Kidney epithelial cell (primary cell): ENCODE data around the gene CTH. TPM values are rescaled to one million over a fixed set of nuclear protein-coding genes. Genes with fewer than 3 reads are reported as not detected.
"Not testable (repeated sequence)": the region's sequence is repeated elsewhere in the genome, so short reads cannot be mapped to it uniquely, and the experiment has no call there.

Experiments used
- DNase-seq: peaks from one replicate; pipeline ENCODE4 v3.0.0-alpha.2; 2010; ENCODE audit warnings: low read depth
- H3K27me3 ChIP-seq: 2 replicates; pipeline ENCODE4 v1.6.0; 2011; ENCODE audit warnings: low read length; ENCODE audit not compliant: control insufficient read depth, insufficient read depth
- H3K36me3 ChIP-seq: 2 replicates; pipeline ENCODE4 v1.5.1; 2011; ENCODE audit warnings: low read length; ENCODE audit not compliant: control insufficient read depth, insufficient read depth
- H3K4me3 ChIP-seq: 2 replicates; pipeline ENCODE4 v1.5.1; 2011; ENCODE audit warnings: low read depth, mild to moderate bottlenecking, control low read depth, low read length
- total RNA-seq: library from RNA; depleted of rRNA; stranded (reverse); fragments of >200 nt; gene quantifications from 2 replicates; pipeline ENCODE4 v1.2.3, GENCODE V29; 2015
- TF ChIP-seq, protein P1 (sequence below): IDR thresholded peaks from 2 replicates; pipeline ENCODE4 v1.5.1; 2011; ENCODE audit warnings: mild to moderate bottlenecking, moderate library complexity, low read length, control low read depth, inconsistent platforms; ENCODE audit not compliant: insufficient read depth, poor library complexity, severe bottlenecking

Gene CTH
- total RNA-seq, 1 donor from 2014 or later, result 18.2 TPM

DNA sequence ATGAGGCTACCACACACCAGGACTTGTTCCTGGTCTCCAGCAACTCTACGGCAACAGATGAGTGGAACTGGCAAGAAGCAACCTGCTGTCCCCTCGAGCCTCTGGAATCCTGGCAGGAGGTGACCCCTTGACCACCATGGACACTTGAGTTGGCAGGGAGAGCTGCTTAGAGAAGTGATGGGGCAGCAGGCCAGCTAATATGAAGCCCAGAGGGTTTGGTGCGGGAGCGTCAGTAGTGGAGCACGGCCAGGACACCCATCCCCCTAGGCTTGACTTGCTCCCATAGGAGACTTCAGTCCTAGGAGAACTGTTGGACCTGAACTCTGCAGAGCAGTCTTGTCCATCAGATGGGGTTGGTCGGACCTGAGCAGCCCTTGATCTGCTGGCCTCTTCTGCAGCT lies 56.5 kb downstream of the CTH start:
- Histone ChIP-seq H3K27me3 (no peaks in the 10 kb centered on the region), H3K4me3 (no peak overlapping the region), H3K36me3 (no peaks in the 10 kb centered on the region)
- TF ChIP-seq, protein P1, sequence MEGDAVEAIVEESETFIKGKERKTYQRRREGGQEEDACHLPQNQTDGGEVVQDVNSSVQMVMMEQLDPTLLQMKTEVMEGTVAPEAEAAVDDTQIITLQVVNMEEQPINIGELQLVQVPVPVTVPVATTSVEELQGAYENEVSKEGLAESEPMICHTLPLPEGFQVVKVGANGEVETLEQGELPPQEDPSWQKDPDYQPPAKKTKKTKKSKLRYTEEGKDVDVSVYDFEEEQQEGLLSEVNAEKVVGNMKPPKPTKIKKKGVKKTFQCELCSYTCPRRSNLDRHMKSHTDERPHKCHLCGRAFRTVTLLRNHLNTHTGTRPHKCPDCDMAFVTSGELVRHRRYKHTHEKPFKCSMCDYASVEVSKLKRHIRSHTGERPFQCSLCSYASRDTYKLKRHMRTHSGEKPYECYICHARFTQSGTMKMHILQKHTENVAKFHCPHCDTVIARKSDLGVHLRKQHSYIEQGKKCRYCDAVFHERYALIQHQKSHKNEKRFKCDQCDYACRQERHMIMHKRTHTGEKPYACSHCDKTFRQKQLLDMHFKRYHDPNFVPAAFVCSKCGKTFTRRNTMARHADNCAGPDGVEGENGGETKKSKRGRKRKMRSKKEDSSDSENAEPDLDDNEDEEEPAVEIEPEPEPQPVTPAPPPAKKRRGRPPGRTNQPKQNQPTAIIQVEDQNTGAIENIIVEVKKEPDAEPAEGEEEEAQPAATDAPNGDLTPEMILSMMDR, result no peak
- no peak for DNase-seq

DNA sequence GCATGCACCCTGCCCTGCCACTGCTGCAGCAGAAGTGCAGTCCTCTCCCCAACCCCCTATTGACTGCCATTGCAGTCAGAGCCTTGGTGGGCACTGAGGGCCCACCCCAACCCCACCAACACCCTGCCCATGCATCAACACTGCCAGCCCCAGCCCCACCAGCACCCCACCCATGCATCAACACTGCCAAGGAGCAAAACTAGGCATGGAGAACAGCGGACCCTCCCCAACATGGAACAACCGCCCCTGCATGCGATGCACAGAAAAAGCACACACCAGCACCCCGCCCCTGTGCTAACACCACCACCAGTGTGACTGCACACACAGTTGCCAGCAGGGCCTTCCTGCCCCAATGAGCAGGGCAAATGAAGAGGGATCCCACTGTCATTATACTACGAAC lies 57.1 kb downstream of the CTH start:
- TF ChIP-seq, protein P1, result no peak
- Histone ChIP-seq H3K36me3 (no peaks in the 10 kb centered on the region), H3K4me3 (no peak overlapping the region), H3K27me3 (no peaks in the 10 kb centered on the region)
- DNase-seq, result no peak

DNA sequence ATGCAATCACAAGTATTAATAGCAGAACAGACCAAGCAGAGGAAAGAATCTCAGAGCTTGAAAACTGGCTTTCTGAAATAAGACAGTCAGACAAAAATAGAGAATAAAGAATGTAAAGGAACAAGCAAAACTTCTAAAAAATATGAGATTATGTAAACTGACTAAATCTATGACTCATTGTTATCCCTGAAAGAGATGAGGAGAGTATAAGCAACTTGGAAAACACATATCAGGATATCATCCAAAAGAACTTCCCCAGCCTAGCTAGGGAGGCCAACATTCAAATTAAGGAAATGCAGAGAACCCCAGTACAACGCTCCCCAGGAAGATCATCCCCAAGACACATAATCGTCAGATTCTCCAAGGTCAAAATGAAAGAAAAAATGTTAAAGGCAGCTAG lies 58.1 kb downstream of the CTH start:
- not testable (repeated sequence) for H3K36me3 ChIP-seq, H3K27me3 ChIP-seq, DNase-seq, H3K4me3 ChIP-seq

DNA sequence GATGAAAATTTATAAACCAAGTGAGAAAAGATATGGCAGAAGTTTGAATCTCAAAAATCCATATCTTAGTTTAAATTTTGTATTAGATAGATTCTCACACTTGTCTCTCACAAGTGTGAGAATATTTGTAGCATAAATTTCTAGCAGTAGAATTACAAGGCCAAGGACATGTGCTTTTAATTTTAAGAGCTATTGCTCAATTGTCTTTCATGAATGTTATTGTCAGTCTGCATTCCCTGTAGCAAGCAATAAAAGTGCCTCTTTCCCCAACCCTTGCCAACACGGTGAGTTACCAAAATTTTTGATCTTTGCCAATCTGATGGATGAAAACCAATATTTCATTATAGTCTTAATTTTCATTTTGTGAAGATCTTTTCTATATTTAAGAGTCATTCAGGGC lies 64.0 kb downstream of the CTH start:
- H3K36me3 ChIP-seq, result no peaks in the 10 kb centered on the region
- no peaks in the 10 kb centered on the region for H3K27me3 ChIP-seq
- TF ChIP-seq, protein P1, result no peak
- DNase-seq, result no peak
- H3K4me3 ChIP-seq, result no peak overlapping the region

DNA sequence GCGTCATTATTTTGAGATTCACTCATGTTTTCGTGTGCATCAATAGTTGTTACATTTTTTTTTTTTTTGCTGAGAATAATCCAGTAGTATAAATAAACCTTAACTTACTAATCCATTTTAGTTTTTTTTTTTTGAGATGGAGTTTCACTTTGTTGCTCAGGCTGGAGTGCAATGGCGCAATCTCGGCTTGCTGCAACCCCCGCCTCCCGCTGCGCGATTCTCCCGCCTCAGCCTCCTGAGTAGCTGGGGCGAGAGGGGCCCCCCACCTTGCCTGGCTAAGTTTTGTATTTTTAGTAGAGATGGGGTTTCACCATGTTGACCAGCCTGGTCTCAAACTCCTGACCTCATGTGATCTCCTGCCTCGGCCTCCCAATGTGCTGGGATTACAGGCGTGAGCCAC lies 66.0 kb downstream of the CTH start:
- no peaks in the 10 kb centered on the region for H3K27me3 ChIP-seq
- no peak overlapping the region for H3K4me3 ChIP-seq
- TF ChIP-seq, protein P1, result no peak
- no peaks in the 10 kb centered on the region for H3K36me3 ChIP-seq
- no peak for DNase-seq

DNA sequence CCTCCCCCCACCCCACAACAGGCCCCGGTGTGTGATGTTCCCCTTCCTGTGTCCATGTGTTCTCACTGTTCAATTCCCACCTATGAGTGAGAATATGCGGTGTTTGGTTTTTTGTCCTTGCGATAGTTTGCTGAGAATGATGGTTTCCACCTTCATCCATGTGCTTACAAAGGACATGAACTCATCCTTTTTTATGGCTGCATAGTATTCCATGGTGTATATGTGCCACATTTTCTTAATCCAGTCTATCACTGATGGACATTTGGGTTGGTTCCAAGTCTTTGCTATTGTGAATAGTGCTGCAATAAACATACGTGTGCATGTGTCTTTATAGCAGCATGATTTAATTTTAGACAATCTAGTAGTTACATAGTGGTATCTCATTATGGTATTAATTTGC lies 66.8 kb downstream of the CTH start:
- DNase-seq, H3K36me3 ChIP-seq, H3K4me3 ChIP-seq, H3K27me3 ChIP-seq: not testable (repeated sequence)

DNA sequence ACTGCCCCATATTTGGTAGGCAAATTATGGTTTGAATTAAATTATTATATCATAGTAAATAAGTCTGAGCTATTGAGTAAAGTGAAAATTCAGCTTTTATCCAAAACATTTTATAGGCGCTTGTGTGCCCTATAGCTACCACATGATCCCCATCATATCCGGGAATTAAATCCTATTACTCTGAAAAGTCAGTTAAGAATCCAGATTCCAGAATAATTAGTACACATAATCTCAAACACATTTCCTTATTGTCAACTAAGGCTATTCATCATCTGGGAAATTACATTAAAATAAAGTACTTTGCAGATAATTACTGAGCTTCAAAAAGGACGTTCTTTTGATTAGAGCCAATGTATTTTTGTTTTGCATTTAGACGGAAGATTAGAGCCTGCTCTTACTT lies 72.3 kb downstream of the CTH start:
- DNase-seq, result no peak
- H3K27me3 ChIP-seq, result no peaks in the 10 kb centered on the region
- no peak overlapping the region for H3K4me3 ChIP-seq
- TF ChIP-seq, protein P1, result no peak
- no peaks in the 10 kb centered on the region for H3K36me3 ChIP-seq
